Lower lobe of right lung (tissue), 2 donors: ENCODE measurements around the gene HEPN1. TPM values are rescaled to one million over a fixed set of nuclear protein-coding genes. Genes with fewer than 3 reads are reported as not detected.
A peak's percentile ranks its signal among the peaks of the same experiment; 100 is the strongest.

Experiments used
- ATAC-seq, 2 donors: fragments of 200-7000 bp; cut with Tn5 transposase; one replicate each; pipeline ENCODE4 v1.9.1; 2020 to 2022; ENCODE audit warnings: mild to moderate bottlenecking in 2 of 2, moderate library complexity in 2 of 2
- DNase-seq: peaks from one replicate; pipeline ENCODE4 v3.0.0-alpha.2; 2020
- H3K27ac ChIP-seq: fragments of 200-600 bp; one replicate; pipeline ENCODE4 v1.8.0; 2022
- H3K27me3 ChIP-seq: fragments of 200-600 bp; one replicate; pipeline ENCODE4 v1.8.0; 2022; ENCODE audit warnings: low read depth
- H3K36me3 ChIP-seq: fragments of 200-600 bp; one replicate; pipeline ENCODE4 v1.8.0; 2022; ENCODE audit warnings: mild to moderate bottlenecking
- H3K4me1 ChIP-seq: fragments of 200-600 bp; one replicate; pipeline ENCODE4 v1.8.0; 2022
- H3K4me3 ChIP-seq: fragments of 200-600 bp; one replicate; pipeline ENCODE4 v1.8.0; 2022; ENCODE audit warnings: mild to moderate bottlenecking
- H3K9me3 ChIP-seq: fragments of 200-600 bp; one replicate; pipeline ENCODE4 v1.8.0; 2022
- intact Hi-C: fragments of 100-400 bp; cut with DNase I; formaldehyde crosslinking; loops from one replicate; pipeline ENCODE4 v1.11.0; 2022
- total RNA-seq: library from RNA; stranded (reverse); fragmentation: NEBNext Ultra II Directional; extraction: Animal tissue kit (Norgen Biotek cat#: 25700); gene quantifications from one replicate; pipeline ENCODE4 v1.2.1, GENCODE V29; 2021
- TF ChIP-seq, protein P1 (sequence below): fragments of 200-600 bp; IDR thresholded peaks from one replicate; pipeline ENCODE4 v1.8.0; 2022; ENCODE audit warnings: antibody characterized with exemption, mild to moderate bottlenecking
- donor health status: DM: no; HTN: yes; CAD: no; lungs with severe emphysema.

The HEPN1 gene
- total RNA-seq, 1 donor from 2014 or later, result not detected

DNA sequence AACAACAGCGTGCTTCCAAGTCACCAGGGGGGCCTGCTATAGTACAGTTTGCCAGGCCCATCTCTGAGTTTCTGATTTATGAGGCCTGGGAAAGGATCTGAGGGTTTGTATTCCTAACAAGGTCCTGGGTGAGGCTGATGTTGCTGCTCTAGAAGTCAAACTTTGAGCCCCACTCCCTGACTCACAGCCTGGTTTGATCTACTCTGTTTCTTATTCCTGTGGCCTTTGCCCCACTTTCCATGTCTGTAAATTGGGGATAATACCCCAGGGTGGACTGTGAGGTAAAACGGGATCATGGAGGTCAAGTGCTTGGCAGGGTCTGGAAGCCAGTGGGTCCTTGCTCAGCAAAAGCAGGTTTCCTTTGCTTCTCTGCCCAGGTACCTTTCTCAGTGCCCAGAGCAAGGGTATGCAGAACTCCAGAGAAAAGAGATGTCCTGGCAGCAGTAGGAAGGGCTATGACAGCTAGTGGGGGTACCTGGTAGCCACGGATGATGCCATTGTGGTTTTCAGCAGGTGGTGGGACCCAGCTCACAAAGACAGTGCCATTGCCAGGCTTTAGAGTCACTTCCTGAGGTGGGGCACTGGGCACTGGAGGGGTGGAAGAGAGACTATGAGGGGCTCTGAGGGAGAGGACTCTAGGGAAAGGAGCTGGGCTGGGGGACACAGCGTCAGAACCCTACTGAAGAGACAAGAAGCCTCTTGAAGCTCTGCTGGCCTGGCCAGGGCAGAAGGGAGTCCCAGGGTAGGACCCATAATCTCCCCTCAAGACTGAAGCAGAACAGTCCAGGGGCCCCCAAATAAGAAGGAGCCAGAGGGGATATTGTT, 24.2 kb upstream of the HEPN1 start:
- ATAC-seq, result no peak
- Histone ChIP-seq H3K27ac (peak overlapping the region; percentile 85), H3K36me3 (no peaks in the 10 kb centered on the region), H3K4me1 (peaks cover 78% of the 10 kb centered on the region), H3K9me3 (no peaks in the 10 kb centered on the region), H3K4me3 (peak overlapping the region; percentile 51), H3K27me3 (no peaks in the 10 kb centered on the region)
- no peak for DNase-seq
- intact Hi-C loops, result no loop called here
- TF ChIP-seq, protein P1, sequence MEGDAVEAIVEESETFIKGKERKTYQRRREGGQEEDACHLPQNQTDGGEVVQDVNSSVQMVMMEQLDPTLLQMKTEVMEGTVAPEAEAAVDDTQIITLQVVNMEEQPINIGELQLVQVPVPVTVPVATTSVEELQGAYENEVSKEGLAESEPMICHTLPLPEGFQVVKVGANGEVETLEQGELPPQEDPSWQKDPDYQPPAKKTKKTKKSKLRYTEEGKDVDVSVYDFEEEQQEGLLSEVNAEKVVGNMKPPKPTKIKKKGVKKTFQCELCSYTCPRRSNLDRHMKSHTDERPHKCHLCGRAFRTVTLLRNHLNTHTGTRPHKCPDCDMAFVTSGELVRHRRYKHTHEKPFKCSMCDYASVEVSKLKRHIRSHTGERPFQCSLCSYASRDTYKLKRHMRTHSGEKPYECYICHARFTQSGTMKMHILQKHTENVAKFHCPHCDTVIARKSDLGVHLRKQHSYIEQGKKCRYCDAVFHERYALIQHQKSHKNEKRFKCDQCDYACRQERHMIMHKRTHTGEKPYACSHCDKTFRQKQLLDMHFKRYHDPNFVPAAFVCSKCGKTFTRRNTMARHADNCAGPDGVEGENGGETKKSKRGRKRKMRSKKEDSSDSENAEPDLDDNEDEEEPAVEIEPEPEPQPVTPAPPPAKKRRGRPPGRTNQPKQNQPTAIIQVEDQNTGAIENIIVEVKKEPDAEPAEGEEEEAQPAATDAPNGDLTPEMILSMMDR, result no peak

GRCh38 chr11:124895471-124895971, 23.5 kb upstream of the HEPN1 start:
- TF ChIP-seq, protein P1, result no peak
- H3K27me3 ChIP-seq, result no peaks in the 10 kb centered on the region
- intact Hi-C loops, result no loop called here
- H3K4me1 ChIP-seq, result peaks cover 71% of the 10 kb centered on the region
- H3K36me3 ChIP-seq, result no peaks in the 10 kb centered on the region
- peak overlapping the region; percentile 51 for H3K4me3 ChIP-seq
- H3K27ac ChIP-seq, result peak overlapping the region; percentile 85
- DNase-seq (no peak), ATAC-seq (no peak)
- H3K9me3 ChIP-seq, result no peaks in the 10 kb centered on the region

GRCh38 chr11:124896071-124896750, 22.8 kb upstream of the HEPN1 start:
- H3K9me3 ChIP-seq, result no peaks in the 10 kb centered on the region
- H3K4me1 ChIP-seq, result peaks cover 64% of the 10 kb centered on the region
- peak overlapping the region; percentile 51 for H3K4me3 ChIP-seq
- H3K36me3 ChIP-seq, result no peaks in the 10 kb centered on the region
- intact Hi-C loops, result no loop called here
- no peak for ATAC-seq
- TF ChIP-seq, protein P1, result no peak
- H3K27me3 ChIP-seq, result no peaks in the 10 kb centered on the region
- DNase-seq, result no peak
- H3K27ac ChIP-seq, result peak overlapping the region; percentile 85

- H3K9me3 ChIP-seq, result no peaks in the 10 kb centered on the region
- H3K4me3 ChIP-seq, result peak overlapping the region; percentile 51
- peak overlapping the region; percentile 85 for H3K27ac ChIP-seq
- H3K36me3 ChIP-seq, result no peaks in the 10 kb centered on the region
- ATAC-seq, result peak in 1 of 2 donors; percentile 27
- H3K27me3 ChIP-seq, result no peaks in the 10 kb centered on the region
- TF ChIP-seq, protein P1, result no peak
- peaks cover 57% of the 10 kb centered on the region for H3K4me1 ChIP-seq
- DNase-seq, result no peak
- intact Hi-C loops, result no loop called here
These were observed 22.1 kb upstream of the HEPN1 start for GRCh38 chr11:124896821-124897391.

GRCh38 chr11:124897674-124898262, 21.3 kb upstream of the HEPN1 start, which contains the start of gene ROBO4:
Gene ROBO4 (minus strand): TSS chr11:124897865. CDS start chr11:124897795, 70 bp downstream.
- DNase-seq, result no peak
- Histone ChIP-seq H3K27me3 (no peaks in the 10 kb centered on the region), H3K27ac (peak within 1 kb of the TSS; percentile 85), H3K4me3 (peak within 1 kb of the TSS; percentile 51), H3K36me3 (no peaks in the 10 kb centered on the region), H3K4me1 (peaks cover 48% of the 10 kb centered on the region), H3K9me3 (no peaks in the 10 kb centered on the region)
- intact Hi-C loops, result no loop called here
- TF ChIP-seq, protein P1, result no peak
- ATAC-seq, result peak; percentile 31 to 46
